GM18951 (cell line): ENCODE measurements around the gene CYP2C18.
"Not testable (repeated sequence)": the region's sequence is repeated elsewhere in the genome, so short reads cannot be mapped to it uniquely, and the experiment has no call there.

Experiments used
- POLR2A ChIP-seq: IDR thresholded peaks from 4 replicates; pipeline ENCODE4 v1.6.1; 2011; ENCODE audit warnings: mild to moderate bottlenecking; ENCODE audit not compliant: insufficient read length, insufficient read depth; ENCODE audit errors: extremely low read depth
- in situ Hi-C: fragments of 300-500 bp; cut with MboI; formaldehyde crosslinking; loops from one replicate; pipeline ENCODE4 v1.12.0; 2022; ENCODE audit warnings: low sequenced_read_pairs, mixed read lengths, inconsistent platforms; ENCODE audit not compliant: unreplicated experiment

Gene CYP2C18

DNA sequence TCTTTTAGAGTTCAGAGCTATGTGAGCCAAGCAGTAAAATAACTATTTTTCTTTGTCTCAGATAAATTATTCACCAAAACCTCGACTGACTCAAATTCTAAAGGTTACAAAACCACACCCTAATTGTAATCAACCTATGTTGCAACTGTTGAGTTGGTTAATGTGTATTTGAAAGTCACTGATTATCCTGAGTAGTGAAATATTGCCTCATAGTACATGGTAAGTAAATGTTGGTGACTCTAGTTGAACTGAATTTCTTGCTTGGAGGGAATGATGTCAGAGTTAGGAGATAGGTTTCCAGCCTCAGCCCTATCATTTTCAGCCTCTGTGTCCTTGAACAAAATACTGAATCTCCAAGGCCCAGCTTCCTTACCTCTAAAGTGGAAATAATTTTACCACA lies 3.0 kb upstream of the CYP2C18 start:
- TF ChIP-seq POLR2A = no peak

DNA sequence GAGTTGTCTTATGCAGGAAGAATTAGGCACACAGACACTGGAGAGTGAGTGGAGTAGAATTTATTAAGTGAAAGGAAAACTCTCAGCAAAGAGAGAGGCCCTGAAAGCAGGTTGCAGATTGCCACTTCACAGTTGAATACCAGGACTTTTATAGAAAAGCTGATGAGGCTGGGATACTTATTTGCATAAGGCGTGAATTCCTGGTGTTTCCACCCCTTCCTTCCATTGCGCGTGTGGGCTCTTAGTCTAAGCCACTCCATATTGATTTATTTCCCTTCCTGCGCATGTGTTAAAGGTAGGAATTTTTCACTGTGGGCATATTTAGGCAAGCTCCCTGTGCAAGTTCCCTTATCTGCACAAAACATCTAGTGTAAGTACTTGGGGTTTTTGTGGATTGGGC lies 893 bp upstream of the CYP2C18 start:
- in situ Hi-C loops = not testable (repeated sequence)

More for the DNA sequence above, 3.0 kb upstream of the CYP2C18 start:
- in situ Hi-C loops = no loop called here

DNA sequence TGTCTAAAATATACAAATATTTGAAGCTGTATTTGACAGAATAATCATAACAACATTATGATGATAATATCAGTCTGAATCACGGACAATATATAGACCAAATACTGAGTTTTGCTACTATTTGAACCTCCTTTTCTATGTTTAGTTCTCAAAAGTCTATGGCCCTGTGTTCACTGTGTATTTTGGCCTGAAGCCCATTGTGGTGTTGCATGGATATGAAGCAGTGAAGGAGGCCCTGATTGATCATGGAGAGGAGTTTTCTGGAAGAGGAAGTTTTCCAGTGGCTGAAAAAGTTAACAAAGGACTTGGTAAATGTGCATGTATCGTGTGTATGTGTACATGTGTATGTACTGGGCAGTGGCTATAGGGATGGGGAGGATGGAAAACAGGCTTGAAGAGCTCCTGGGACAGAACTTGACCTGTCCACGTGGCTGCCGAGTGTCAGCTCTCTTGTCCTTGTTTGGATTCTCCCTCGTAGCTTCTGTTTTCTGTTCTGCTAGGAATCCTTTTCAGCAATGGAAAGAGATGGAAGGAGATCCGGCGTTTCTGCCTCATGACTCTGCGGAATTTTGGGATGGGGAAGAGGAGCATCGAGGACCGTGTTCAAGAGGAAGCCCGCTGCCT lies 4.2 kb downstream of the CYP2C18 start:
- TF ChIP-seq POLR2A = no peak
- in situ Hi-C loops = no loop called here

DNA sequence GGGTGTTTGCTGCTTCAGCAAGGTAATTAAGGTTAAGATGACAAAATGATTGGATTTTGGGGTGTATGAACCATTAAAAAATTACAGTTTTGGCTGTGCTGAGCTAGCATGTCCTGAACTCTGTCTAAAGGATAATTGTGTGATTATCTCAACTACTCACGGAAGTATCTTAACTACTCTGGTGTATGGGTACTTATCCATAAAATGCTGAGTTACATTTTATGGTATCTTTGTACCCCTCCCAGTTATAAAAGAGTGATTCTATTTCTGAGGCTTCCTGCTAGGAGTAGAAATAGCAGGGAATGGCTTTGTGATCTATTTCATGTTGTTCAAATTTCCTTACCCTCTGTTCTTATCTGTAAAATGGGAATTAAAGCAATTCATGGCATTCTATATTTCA lies 22.6 kb downstream of the CYP2C18 start:
- in situ Hi-C loops = no loop called here
- no peak for TF ChIP-seq POLR2A

DNA sequence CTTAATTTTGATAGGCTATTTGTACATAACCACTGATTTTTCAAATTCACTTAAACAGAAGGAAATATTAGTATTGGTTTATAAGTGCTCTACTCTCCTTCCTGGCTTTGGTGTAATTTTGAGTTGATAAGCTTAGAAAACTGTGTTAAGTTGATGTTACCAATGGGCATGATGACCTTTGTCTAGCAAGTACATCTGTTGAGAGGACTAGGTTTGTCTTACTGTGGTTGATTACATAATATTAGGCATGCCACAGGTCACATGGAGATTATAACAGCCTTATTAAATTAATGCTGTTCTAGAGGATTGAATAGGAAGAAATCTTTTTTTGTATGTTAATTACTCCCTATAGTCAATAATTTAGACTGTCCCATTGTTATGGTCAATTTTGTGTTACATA lies 27.0 kb downstream of the CYP2C18 start:
- TF ChIP-seq POLR2A = no peak
- in situ Hi-C loops = no loop called here

DNA sequence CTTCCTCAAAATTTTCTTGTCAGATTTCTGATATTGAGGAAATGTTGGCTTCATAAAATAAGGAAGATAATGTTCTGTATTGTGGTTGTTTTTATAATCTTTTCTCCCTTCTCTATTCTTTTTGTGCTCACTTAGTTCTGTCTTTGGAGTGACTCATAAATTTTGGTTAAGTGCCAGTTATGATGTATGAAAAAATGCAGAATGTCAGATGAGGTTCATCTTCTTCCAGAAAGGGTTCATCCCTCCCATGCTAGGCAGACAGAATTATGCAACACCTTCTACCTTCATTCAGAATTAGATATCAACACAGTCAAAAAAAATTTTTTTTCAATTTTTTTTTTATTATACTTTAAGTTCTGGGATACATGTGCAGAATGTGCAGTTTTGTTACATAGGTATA lies 42.3 kb downstream of the CYP2C18 start:
- in situ Hi-C loops = no loop called here

DNA sequence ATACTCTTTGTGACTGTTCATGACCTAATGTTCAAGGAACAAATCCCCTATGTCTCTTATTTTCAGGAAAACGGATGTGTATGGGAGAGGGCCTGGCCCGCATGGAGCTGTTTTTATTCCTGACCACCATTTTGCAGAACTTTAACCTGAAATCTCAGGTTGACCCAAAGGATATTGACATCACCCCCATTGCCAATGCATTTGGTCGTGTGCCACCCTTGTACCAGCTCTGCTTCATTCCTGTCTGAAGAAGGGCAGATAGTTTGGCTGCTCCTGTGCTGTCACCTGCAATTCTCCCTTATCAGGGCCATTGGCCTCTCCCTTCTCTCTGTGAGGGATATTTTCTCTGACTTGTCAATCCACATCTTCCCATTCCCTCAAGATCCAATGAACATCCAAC lies 51.7 kb downstream of the CYP2C18 start:
- no peak for TF ChIP-seq POLR2A
- in situ Hi-C loops = no loop called here

More for the DNA sequence above, 42.3 kb downstream of the CYP2C18 start:
- TF ChIP-seq POLR2A = no peak

DNA sequence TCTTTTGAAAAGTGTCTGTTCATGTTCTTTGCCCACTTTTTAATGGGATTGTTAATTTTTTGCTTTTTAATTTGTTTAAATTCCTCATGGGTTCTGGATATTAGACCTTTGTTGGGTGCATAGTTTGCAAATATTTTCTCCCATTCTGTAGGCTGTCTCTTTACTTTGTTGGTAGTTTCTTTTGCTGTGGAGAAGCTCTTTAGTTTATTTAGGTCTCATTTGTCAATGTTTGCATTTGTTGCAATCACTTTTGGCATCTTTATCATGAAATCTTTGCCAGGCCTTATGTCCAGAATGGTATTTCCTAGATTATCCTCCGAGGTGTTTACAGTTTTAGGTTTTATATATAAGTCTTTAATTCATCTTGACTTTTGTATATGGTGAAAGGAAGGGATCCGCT lies 55.1 kb downstream of the CYP2C18 start:
- in situ Hi-C loops = no loop called here
- no peak for TF ChIP-seq POLR2A

DNA sequence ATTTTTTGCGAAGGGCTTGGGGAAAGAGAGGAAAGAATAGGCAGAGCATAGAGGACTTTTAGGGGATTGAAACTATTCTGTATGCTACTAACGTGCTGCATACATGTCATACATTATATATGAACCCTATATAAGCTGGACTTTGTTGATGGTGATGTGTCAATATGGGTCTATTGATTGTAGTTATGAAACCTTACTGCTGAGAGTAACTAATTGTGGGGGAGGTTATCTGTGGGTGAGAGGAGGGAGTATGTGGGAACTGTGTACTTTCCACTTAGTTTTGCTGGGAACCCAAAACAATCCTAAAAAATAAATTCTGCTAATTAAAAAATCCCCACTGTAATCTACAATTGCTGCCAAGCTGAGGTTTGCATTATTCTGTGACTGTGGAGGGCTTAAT lies 63.6 kb downstream of the CYP2C18 start:
- in situ Hi-C loops = no loop called here
- no peak for TF ChIP-seq POLR2A

DNA sequence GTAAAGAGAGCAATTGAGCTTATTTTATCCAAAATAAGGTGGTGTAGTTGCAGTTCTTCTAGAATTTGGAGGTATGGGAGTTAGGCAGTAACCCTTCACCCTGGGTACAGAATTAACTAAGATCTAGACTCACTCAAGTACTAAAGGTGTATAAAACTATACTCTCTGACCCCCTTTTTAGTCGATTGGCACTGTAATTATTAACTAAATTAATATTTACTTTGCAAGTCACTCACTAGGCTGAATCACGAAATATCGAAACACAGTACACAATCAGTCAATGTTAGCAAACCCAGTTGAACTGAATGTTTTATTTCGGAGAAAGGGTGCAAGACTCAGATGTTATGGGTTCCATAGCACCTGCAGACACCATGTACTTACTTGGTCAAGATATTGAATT lies 64.3 kb downstream of the CYP2C18 start:
- in situ Hi-C loops = no loop called here
- no peak for TF ChIP-seq POLR2A

DNA sequence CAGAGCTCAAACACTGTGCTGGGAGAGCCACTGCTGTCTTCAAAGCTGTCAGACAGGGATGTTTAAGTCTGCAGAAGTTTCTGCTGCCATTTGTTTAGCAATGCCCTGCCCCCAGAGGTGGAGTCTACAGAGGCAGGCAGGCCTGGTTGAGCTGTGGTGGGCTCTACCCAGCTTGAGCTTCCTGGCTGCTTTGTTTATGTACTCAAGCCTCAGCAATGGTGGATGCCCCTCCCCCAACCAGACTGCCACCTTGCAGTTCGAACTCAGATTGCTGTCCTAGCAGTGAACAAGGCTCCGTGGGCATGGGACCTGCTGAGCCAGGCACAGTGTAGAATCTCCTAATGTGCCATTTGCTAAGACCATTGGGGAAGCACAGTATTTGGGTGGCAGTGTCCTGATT lies 74.4 kb downstream of the CYP2C18 start:
- in situ Hi-C loops = no loop called here
- TF ChIP-seq POLR2A = no peak

DNA sequence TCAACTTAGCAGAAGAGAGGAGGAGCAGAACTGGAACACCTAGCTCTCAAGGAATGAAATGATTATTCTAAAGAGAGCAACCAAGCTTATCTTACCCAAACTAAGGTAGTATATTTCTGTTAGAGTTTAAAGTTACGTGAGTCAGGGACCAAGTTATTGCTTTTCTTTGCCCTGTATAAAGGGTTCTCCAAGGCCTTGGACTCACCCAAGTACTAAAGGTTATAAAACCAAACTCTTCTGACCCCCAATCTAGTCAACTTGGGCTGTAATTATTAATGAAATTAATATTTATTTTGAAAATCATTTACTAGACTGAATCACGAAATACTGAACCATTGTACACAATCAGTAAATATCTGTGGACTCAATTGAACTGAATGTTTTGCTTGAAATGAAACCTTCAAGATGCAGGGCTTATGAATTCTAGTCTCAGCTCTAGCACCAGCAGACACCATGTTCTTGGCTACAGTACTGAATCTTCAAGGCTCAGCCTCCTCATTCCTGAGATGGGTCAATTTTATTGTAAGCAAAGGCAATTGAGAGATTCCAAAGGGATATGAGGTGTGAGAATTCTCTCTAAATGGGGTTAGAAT lies 77.2 kb downstream of the CYP2C18 start:
- in situ Hi-C loops = no loop called here

DNA sequence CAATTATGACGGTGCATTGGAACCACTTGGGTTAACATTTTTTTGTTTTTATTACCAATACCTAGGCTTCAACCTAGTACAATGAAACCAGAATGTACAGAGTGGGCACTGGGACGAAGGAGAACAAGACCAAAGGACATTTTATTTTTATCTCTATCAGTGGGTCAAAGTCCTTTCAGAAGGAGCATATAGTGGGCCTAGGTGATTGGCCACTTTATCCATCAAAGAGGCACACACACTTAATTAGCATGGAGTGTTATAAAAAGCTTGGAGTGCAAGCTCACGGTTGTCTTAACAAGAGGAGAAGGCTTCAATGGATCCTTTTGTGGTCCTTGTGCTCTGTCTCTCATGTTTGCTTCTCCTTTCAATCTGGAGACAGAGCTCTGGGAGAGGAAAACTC lies 78.9 kb downstream of the CYP2C18 start, which contains the start of gene CYP2C19:
Gene CYP2C19, plus strand, starts transcription at position 289 of the 400 bp plus-strand sequence. Its CDS starts 25 bp downstream, at position 314.
- in situ Hi-C loops = no loop called here
- TF ChIP-seq POLR2A = no peak

More for the DNA sequence above, 77.2 kb downstream of the CYP2C18 start:
- TF ChIP-seq POLR2A = no peak

DNA sequence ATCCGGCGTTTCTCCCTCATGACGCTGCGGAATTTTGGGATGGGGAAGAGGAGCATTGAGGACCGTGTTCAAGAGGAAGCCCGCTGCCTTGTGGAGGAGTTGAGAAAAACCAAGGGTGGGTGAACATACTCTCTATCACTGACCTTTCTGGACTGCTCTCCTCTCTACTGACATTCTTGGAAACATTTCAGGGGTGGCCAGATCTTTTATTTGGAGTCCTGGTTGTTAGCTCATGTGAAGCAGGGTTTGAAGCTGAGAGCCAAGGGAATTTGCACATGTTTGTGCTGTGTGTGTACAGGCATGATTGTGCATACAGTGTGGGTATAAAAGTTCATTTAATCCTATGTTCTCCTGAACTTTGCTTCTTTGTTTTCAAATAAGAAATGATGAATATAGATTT lies 91.9 kb downstream of the CYP2C18 start:
- in situ Hi-C loops = not testable (repeated sequence)
